Measurements from ENCODE around the gene DNAI4. TPM values are rescaled to one million over a fixed set of nuclear protein-coding genes. Genes with fewer than 3 reads are reported as not detected.

The DNAI4 gene
- total and polyA plus RNA-seq, 9 of the 15 experiments (the other 6 are each of a cell fraction or from before 2014, with no cell fraction given): 0.57 to 4.8 (median 2.6) TPM; not detected in 1

DNA sequence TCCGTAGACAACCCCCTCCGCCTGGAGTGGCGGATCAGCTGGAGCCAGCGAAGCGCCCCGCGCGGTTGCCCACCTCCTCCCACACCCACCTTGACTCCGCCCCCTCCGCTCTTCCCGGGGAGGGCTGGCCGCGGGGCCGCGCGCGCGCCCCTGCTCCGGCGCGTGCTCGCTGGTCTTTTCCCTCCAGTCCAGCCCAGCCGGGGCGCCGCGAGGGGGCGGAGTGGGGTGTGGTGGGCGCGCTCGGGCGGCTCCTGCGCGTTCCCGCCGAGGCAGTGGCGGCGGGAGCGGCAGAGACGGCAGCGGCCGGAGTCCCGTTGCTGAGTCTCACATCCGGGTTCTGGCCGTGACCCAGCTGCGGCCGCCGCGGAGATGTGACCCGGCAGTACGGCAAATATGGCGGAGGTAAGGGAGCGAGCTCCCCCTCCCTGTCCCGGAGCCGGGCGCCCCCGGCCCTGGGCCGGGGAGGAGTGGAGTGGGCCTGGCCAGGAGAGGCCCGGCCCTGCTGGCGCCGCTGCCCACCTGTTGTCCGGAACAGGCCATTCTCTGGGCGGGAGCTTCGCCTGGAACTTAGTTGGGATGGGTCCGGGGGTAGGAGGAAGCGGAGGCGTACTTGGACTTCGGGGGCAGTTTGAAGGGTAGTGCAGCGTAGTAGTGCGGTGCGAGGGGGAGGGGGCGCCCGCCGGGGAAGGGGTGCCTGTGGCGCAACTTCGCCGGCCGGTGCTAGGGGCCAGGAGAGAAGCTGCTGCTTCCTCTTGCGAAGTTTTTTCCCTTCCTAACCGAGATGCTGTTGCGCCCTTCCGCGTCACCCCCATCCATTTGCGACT lies 5.6 kb upstream of the DNAI4 start (continued):
- TF ChIP-seq, protein P1, sequence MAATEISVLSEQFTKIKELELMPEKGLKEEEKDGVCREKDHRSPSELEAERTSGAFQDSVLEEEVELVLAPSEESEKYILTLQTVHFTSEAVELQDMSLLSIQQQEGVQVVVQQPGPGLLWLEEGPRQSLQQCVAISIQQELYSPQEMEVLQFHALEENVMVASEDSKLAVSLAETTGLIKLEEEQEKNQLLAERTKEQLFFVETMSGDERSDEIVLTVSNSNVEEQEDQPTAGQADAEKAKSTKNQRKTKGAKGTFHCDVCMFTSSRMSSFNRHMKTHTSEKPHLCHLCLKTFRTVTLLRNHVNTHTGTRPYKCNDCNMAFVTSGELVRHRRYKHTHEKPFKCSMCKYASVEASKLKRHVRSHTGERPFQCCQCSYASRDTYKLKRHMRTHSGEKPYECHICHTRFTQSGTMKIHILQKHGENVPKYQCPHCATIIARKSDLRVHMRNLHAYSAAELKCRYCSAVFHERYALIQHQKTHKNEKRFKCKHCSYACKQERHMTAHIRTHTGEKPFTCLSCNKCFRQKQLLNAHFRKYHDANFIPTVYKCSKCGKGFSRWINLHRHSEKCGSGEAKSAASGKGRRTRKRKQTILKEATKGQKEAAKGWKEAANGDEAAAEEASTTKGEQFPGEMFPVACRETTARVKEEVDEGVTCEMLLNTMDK (IDR thresholded peaks at IDR 0.05; ENCODE audit: borderline replicate concordance, insufficient read depth, low read depth, low read length, poor library complexity, severe bottlenecking): peak; percentile 85
- TF ChIP-seq, protein P2, sequence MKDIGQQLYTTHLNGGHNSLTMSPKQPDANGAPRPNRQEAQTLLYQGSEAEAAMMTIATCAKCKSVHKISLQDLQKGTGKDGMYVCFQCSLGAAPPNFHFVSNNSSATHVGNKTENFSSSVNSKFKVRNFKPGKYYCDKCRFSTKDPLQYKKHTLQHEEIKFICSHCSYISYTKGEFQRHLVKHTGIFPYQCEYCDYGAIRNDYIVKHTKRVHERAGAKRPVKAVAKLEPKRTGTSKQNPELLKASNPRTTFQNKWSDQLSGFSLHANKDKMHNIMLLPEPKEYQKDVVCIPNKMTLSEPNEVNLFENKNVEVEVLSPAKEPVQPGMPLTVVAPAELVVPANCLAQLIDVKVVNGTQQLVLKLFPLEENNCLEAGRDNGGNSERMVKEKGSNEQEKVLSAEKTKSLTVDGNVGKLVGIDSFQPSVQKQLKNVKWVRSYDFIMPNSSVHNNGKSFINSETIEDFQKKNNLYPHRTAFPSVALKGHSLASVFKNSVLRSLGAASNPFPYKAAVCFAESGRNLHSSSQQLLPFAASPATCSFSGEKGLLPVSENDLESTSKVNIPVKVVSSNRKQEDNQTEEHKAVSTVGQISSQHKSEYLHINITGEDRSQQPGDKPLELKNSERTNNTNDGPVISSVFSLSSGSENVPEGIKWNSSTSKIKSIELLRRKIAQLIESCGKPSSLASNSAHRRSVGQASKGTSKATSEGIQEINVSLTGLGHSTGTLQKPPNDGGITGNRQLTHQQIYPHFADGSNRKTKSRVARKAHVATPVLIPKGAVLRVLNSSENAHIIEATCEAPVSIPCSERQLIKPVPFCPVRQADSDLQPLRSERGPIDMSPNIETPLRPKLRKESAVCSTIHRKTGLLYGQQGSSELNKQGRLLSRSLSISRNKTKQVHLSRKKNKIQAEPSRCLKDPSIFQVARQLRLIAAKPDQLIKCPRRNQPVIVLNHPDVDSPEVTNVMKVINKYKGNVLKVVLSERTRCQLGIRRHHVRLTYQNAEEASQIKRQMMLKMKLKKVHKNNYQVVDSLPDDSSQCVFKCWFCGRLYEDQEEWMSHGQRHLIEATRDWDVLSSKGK (CRISPR knock-in tag; IDR thresholded peaks at IDR 0.05): no peak
- TF ChIP-seq ZFP36 (IDR thresholded peaks at IDR 0.05; ENCODE audit: low read depth, low read length, partially characterized antibody): no peak
- TF ChIP-seq NFXL1 (CRISPR knock-in tag; IDR thresholded peaks at IDR 0.05): no peak
- TF ChIP-seq, protein P3, sequence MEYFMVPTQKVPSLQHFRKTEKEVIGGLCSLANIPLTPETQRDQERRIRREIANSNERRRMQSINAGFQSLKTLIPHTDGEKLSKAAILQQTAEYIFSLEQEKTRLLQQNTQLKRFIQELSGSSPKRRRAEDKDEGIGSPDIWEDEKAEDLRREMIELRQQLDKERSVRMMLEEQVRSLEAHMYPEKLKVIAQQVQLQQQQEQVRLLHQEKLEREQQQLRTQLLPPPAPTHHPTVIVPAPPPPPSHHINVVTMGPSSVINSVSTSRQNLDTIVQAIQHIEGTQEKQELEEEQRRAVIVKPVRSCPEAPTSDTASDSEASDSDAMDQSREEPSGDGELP (CRISPR knock-in tag; IDR thresholded peaks at IDR 0.05; ENCODE audit: borderline replicate concordance): peak; percentile 99
- TF ChIP-seq, protein P4, sequence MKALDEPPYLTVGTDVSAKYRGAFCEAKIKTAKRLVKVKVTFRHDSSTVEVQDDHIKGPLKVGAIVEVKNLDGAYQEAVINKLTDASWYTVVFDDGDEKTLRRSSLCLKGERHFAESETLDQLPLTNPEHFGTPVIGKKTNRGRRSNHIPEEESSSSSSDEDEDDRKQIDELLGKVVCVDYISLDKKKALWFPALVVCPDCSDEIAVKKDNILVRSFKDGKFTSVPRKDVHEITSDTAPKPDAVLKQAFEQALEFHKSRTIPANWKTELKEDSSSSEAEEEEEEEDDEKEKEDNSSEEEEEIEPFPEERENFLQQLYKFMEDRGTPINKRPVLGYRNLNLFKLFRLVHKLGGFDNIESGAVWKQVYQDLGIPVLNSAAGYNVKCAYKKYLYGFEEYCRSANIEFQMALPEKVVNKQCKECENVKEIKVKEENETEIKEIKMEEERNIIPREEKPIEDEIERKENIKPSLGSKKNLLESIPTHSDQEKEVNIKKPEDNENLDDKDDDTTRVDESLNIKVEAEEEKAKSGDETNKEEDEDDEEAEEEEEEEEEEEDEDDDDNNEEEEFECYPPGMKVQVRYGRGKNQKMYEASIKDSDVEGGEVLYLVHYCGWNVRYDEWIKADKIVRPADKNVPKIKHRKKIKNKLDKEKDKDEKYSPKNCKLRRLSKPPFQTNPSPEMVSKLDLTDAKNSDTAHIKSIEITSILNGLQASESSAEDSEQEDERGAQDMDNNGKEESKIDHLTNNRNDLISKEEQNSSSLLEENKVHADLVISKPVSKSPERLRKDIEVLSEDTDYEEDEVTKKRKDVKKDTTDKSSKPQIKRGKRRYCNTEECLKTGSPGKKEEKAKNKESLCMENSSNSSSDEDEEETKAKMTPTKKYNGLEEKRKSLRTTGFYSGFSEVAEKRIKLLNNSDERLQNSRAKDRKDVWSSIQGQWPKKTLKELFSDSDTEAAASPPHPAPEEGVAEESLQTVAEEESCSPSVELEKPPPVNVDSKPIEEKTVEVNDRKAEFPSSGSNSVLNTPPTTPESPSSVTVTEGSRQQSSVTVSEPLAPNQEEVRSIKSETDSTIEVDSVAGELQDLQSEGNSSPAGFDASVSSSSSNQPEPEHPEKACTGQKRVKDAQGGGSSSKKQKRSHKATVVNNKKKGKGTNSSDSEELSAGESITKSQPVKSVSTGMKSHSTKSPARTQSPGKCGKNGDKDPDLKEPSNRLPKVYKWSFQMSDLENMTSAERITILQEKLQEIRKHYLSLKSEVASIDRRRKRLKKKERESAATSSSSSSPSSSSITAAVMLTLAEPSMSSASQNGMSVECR (CRISPR knock-in tag; IDR thresholded peaks at IDR 0.05): peak; percentile 70; the same call in 1 of the 2 replicates
- peak in 1 of 2 experiments; percentile 21; a peak in 1 of 4 replicates for TF ChIP-seq FOXK2 (conservative IDR thresholded peaks at IDR 0.05 in 1 of 2, IDR thresholded peaks at IDR 0.05 in 1 of 2; ENCODE audit: low read depth in 2 of 2)
- TF ChIP-seq, protein P5, sequence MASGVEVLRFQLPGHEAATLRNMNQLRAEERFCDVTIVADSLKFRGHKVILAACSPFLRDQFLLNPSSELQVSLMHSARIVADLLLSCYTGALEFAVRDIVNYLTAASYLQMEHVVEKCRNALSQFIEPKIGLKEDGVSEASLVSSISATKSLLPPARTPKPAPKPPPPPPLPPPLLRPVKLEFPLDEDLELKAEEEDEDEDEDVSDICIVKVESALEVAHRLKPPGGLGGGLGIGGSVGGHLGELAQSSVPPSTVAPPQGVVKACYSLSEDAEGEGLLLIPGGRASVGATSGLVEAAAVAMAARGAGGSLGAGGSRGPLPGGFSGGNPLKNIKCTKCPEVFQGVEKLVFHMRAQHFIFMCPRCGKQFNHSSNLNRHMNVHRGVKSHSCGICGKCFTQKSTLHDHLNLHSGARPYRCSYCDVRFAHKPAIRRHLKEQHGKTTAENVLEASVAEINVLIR (CRISPR knock-in tag; IDR thresholded peaks at IDR 0.05): no peak
- peak; percentile 53; the same call in 1 of the 2 replicates for TF ChIP-seq CREM (IDR thresholded peaks at IDR 0.05; ENCODE audit: low read depth)
- TF ChIP-seq MAFF (IDR thresholded peaks at IDR 0.05; ENCODE audit: low read length): no peak
- no peak for TF ChIP-seq ZNF134 (CRISPR knock-in tag; conservative IDR thresholded peaks at IDR 0.05)
- TF ChIP-seq SIN3B (IDR thresholded peaks at IDR 0.05; ENCODE audit: low read depth): peak; percentile 55
